GM20000 (cell line): ENCODE measurements around the gene SCT.
"Not testable (repeated sequence)": the region's sequence is repeated elsewhere in the genome, so short reads cannot be mapped to it uniquely, and the experiment has no call there.

ENCODE experiments used
- DNase-seq: peaks from one replicate; pipeline ENCODE4 v3.0.0; 2012; ENCODE audit warnings: low spot score
- TF ChIP-seq, protein P1 (sequence below): IDR thresholded peaks from 2 replicates; pipeline ENCODE4 v1.5.1; 2012; ENCODE audit warnings: mild to moderate bottlenecking, control low read depth; ENCODE audit errors: extremely low read depth, missing control alignments

SCT gene

DNA sequence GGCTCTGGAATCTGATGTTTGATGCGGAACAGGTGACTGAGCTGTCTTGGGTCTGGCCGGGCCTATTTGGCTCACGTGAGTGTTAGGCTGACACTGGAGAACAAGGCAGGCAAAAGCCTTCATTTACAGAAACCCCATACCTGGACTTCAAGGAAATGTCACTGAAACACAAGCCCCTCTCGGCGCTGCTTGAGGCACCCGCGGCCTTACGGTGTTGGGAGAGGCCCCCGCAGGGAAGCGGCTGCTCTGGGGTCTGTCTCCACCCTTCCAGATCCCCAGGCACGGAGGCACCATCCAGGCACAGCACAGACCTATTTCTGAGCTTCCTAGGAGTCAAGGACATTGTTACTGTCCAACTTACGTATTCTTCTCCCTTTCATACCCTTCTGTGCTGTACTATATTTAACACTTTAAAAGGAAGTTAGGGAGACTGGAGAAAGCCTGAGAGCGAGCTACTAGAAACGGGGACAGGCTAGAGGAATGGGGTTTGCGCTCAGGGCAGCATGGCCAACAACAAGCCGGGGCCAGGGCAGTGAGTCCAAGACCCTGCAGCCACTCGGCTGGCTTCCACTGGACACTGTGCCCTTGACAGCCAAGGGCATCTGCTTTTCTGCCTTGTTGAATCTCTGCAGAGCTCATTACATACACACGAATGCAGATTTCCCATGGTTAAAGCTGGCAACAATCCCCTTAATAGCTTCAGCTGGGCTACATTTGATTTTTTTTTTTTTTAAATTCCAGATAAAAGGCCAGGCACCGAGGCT, 33.9 kb upstream of the SCT start:
- TF ChIP-seq, protein P1, sequence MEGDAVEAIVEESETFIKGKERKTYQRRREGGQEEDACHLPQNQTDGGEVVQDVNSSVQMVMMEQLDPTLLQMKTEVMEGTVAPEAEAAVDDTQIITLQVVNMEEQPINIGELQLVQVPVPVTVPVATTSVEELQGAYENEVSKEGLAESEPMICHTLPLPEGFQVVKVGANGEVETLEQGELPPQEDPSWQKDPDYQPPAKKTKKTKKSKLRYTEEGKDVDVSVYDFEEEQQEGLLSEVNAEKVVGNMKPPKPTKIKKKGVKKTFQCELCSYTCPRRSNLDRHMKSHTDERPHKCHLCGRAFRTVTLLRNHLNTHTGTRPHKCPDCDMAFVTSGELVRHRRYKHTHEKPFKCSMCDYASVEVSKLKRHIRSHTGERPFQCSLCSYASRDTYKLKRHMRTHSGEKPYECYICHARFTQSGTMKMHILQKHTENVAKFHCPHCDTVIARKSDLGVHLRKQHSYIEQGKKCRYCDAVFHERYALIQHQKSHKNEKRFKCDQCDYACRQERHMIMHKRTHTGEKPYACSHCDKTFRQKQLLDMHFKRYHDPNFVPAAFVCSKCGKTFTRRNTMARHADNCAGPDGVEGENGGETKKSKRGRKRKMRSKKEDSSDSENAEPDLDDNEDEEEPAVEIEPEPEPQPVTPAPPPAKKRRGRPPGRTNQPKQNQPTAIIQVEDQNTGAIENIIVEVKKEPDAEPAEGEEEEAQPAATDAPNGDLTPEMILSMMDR, result no peak
- DNase-seq, result no peak

DNA sequence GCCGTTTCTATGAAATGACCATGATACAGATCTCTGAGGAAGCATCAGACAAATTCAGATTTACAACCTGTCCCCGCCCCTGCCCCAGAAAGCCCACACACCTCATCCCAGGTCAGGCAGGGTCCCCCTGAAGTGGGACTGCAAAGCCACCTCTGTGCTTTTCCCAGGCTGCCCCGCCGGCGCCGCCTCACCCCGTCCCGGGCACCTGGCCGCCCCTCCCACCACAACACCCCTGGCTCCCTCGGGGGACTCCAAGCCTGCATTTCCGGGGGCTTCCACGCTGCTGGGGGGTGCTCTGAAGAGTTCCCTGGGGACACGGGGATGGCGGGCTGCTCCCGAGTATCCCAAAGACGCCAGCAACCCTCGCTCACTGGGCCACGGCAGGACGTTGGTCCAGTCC, 33.3 kb upstream of the SCT start:
- TF ChIP-seq, protein P1, result no peak

DNA sequence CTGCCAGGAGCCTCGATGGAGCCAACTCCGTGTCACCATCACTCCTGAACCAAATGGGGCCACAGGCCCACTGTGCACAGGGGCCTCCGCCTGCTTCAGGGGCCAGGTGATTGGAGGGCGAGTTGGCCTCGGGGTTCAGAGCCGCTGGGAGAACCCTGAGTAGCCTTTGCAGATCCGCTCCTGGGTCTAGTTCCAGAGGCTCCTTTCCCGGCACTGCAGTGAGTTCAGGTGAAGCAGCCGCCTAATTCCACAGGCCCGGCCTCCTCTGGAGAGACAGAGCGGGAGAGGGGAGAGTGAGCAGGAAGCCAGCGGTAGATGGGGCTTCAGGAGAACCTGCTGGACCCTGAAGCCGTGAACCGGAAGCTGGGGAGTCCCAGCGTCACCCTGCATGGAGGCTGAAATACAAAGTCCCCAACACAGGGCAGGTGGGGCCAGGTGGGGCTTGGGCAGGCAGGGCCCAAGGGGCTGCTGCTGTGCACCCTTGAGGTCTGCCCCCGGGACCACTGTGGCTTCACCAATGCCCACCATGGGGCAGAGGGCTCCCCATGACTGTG, 32.6 kb upstream of the SCT start:
- peak; percentile 50 for DNase-seq
- TF ChIP-seq, protein P1, result no peak

More for the DNA sequence above, 33.3 kb upstream of the SCT start:
- DNase-seq, result no peak

DNA sequence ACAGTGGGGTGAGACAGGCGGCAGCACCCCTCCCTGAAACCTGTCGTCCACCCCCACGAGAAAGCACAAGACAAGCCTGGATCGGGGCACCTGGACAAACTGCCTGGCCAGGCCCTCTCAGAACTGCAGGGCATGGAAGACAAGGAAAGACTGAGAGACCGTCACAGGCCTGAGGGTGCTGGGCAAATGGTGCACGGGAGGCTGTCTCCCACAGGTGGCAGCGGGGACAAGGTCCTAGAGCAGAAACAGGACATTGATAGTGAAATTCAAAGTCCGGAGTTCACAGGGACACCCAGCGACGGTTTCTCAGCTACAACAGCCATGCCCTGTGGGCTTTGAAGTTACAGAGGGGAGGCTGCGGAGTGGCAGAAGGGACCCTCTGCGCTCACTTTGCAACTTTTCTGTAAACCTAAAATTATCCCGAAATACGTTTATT, 30.7 kb upstream of the SCT start:
- TF ChIP-seq, protein P1, result no peak
- DNase-seq, result no peak

DNA sequence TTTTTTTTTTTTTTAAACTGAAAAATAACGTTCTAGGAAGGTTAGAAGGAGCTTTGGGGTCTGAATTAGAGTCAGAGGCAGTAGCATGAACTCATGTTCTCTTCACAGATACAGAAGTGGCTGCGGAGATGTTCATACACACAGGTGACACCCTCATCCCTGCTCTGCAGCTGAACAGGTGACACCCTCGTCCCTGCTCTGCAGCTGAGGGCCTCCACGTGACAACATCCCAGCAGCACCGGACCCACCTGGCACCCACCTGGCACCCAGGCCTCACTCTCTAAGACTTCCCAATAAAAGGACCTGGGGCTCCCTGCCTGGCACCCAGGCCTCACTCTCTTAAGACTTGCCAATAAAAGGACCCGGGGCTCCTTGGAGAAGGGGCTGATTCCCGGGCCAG, 29.9 kb upstream of the SCT start:
- TF ChIP-seq, protein P1, result no peak
- no peak for DNase-seq

DNA sequence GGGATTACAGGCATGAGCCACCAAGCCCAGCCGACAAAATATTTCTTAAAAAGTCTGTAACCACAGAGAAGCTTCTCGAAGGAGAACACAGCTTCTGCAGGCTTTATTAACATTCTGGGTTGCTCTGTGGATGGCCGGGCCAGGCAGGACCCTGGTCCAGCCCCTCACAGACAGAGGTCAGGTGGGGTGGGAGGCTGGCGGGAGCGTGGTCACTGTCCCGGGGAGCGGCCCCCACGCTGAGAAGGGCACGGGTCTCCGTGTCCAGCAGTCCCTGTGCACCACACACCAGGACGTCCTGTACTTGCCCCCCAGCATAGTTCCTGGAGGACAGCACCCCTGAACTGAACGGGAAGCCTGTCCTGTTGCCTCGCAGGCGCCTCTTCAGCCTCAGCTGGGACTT, 29.4 kb upstream of the SCT start:
- DNase-seq, result no peak
- TF ChIP-seq, protein P1, result no peak

DNA sequence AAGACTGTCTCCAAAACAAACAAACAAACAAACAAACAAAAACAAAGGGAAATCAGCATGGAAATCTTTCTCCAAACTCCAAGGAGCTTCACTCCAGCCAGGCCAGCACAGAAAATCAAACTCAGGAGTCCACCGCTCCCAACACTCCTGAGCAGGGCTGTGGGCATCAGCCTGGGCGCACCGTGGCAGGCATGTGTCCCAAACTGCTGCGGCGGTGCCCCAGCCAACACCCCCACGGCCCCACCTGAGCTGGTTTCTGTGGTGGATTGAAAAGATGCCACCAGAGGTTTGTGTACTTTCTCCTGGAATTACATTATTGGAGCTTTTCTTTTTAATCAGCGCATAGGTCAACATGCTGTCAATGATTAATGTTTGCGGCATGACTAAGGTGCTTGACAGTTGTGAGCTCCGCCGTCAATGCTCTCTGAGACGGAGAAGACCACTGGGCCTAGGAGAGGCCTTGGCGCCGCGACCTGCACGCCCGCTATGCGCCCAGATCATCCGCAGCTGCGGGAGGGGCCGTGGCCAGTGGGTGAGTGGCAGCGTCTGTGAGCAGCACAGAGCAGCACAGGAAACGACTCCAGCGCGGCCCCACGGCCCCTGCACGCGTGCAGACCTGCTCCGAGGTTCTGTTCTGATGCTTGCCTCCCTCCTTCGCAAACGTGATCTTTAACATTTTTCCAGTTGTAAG, 28.2 kb upstream of the SCT start:
- TF ChIP-seq, protein P1, result no peak
- DNase-seq, result no peak

DNA sequence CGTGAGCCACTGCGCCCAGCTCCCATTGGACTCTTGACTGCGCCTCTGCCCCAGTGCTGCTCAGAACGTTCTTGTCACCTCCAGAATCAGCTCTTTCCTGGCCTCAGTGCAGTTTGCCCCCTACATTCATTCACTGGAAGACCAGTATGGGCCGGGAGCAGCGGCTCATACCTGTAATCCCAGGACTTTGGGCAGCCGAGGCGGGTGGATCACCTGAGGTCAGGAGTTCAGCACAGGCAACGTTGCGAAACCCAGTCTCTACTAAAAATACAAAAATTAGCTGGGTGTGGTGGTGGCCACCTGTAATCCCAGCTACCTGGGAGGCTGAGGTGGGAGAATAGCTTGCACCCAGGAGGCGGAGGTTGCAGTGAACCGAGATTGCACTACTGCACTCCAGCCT, 27.5 kb upstream of the SCT start:
- not testable (repeated sequence) for DNase-seq
